D721Med (cell line): ENCODE data around the gene DCD.

Source experiments
- DNase-seq: peaks from one replicate; pipeline ENCODE4 v3.0.0; 2011; ENCODE audit warnings: low spot score; ENCODE audit not compliant: insufficient read length
- FAIRE-seq: peaks from 2 replicates; lab custom pipeline; 2011; peaks lifted over from hg19 to GRCh38; lab: Jason Lieb, UNC
- TF ChIP-seq, protein P1 (sequence below): IDR thresholded peaks from 2 replicates; pipeline ENCODE4 v1.5.1; 2012; ENCODE audit warnings: mild to moderate bottlenecking, control low read depth; ENCODE audit not compliant: insufficient read depth; ENCODE audit errors: missing control alignments

The DCD gene

DNA sequence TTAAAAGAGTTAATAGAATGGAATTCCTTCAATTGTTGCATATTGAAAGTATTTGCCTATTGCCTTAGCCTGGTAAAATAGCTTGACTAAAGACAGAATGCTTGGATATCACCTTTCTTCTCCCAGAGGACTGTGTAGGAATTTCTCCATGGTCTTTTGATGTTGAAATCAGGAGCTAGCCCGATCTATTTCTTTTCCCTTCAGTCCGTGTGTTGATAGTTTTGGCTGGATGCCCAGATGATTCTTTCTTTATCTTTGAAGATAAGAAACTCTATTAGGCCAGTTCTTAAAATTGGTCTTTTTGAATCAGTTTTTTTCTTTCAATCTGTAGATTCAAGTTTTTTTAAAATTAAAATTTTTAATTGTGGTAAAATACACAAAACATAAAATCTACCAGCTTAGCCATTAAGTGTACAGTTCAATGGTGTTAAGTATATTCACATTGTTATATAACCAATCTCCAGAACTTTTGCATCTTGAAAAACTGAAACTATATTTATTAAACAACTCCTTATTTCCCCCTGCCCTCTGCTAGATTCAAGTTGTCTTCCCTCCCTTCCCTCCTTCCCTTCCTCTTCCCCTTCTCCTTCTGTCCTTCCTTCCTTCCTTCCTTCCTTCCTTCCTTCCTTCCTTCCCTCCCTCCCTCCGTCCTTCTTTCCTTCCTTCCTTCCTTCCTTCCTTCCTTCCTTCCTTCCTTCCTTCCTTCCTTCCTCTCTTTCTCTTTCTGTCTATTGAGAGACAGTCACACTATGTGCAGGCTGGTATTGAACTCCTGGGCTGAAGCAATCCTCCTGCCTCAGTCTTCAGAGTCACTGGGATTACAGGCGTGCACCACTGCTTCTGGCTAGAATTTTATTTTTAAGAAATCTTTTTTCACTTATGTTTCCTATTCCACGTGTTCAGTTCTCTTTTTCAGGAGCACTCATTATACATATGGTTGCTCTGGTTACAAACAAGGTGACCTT, 23.6 kb downstream of the DCD start:
- TF ChIP-seq, protein P1, sequence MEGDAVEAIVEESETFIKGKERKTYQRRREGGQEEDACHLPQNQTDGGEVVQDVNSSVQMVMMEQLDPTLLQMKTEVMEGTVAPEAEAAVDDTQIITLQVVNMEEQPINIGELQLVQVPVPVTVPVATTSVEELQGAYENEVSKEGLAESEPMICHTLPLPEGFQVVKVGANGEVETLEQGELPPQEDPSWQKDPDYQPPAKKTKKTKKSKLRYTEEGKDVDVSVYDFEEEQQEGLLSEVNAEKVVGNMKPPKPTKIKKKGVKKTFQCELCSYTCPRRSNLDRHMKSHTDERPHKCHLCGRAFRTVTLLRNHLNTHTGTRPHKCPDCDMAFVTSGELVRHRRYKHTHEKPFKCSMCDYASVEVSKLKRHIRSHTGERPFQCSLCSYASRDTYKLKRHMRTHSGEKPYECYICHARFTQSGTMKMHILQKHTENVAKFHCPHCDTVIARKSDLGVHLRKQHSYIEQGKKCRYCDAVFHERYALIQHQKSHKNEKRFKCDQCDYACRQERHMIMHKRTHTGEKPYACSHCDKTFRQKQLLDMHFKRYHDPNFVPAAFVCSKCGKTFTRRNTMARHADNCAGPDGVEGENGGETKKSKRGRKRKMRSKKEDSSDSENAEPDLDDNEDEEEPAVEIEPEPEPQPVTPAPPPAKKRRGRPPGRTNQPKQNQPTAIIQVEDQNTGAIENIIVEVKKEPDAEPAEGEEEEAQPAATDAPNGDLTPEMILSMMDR: no peak
- FAIRE-seq (no peak), DNase-seq (no peak)

DNA sequence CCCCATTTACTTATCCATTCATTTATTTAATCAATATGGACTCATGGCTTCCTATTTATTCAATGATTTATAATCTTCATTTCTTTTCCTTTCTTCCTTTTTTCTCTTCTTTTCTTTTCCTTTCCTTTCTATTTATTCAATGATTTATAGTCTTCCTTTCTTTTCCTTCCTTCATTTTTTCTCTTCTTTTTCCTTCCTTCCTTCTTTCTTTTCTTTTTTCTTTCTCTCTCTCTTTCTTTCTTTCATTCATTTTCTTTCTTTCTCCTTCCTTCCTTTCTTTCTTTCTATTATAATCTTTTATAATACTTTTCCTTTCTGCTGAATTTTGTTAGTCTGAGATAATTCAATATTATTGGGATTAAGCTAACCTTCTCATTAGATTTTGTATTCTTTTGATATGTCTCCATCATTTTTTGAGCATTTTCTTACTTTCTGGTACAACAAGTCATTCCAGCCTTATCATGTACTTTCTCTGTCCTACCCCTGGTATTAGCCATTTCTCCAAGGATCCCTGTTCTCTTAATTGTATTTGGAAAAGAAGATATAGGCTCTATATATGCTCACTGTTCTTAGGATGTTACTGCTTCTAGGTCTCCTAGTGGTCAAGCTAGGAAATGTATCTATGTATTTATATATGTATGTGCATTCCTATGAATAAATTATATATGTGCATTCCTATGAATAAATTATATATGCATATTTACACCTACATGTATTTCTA, 25.5 kb downstream of the DCD start:
- FAIRE-seq (no peak), DNase-seq (no peak)
- TF ChIP-seq, protein P1: no peak

DNA sequence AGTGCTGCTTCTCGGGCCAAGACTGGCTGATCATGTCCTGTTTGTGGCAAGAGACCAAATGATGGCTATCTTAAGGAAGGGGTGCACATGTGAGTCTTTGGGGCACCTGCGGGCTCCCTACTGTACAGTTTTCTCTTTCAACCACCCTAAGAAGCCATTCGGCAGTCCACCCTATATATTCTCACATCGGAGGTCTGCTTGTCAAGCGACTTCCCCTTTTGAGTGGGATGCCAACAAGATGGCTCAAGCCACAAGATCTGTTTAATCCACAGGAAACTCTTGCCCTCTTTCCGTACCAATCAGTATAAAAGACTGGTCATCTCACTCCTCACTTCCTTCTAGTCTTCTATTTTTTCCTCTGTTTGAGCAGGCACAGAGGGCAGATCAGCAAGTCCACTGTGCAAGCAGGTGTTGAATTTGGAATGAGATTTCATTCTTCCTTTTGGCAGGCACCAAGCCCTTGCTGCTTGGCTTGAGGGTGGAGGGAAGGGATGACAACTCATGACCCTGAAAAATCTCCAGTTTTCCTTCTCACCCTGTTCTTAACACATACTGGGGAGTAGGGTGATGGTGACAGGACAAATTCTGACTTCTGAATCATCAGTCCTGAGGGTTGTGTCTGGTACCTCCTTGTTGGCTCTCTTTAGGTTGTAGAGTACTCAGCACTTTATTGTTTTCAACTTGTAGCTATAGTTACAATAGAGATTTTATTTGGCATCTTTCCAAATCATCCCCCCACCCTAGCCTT, 31.1 kb downstream of the DCD start:
- DNase-seq (no peak), FAIRE-seq (no peak)
- TF ChIP-seq, protein P1: no peak

DNA sequence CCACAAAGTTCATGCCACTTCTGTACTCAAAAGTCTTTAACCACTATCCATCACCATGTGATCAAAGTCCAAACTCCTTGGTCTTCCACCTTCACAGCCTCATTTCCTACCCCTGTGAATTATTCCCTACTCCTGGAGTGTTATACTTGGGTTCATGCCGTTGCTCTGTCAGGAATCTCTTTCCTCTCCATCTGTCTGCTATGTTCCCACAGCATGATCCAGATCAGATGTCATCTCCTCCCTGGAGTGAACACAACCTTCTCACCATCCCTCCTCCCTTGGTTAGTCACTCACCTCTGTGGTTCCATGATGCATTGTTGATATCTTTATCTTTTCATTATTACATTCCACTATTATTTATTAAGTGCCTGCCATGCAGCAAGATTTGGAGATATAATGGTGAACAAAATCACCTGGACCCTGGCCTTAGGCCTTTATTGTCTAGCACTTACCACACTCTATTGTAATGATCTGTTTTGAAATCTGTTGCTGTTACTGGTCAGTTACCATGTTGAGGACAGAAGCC, 35.9 kb downstream of the DCD start:
- no peak for DNase-seq
- FAIRE-seq: no peak
- TF ChIP-seq, protein P1: no peak

DNA sequence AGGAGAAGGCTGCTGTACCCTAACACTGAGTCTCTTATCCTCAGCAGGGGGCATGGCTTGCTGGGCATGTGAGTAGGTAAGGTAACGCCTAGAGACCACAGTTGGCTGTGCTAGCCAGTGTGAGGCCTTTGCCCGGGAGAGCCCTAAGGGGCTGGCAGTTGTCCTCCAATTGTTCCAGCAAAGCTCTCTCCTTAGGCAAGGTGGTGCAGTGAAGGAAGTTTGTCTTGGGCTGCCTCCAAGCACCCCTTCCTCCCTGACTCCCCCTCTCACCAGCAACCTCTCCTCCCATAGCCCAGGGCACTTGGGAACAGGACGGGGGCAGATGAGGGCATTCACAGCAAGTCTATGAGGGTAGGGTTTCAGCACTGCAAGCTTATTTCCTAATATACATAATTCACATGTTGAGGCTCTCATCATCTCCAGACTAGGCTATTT, 36.4 kb downstream of the DCD start:
- FAIRE-seq (no peak), DNase-seq (no peak)
- TF ChIP-seq, protein P1: no peak

DNA sequence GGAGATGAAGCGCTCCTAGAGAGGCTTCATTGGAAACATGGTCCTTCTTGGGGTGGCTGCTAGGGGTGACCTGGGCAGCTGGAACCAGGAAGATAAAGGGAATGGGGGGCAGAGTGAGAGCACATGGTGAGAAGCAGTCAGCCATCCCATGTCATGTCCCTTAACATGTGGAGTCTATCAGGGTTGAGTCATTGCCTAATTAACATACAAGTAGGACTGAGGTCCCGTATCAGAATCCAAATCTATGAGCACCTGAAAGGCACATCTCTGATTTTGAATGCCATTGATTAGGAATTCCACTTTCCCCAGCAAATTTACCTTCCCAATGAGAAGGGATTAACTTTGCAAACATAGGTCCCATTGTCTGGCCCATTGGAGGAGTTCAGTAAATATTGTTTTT, 39.4 kb downstream of the DCD start:
- TF ChIP-seq, protein P1: no peak
- FAIRE-seq (no peak), DNase-seq (no peak)
